ENCODE measurements around the gene RAP2A.

The RAP2A gene

DNA sequence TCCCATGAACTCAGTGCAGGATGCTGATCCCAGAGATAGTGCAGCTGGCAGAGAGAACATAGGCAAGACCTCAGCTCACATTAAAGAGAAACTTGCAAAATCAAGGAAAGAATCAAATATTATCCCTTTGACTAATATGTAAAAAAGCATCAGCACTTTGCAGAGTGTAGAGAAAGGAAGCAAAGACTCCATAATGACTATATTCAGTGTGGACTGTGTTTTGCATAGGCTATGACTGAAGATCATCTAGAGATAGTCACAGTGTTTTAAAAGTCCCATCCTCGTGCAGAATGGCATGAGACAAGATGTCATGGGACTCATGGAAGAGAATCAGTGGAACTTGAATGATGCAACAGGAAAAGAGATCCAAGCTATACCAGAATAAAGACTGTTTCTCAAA lies 84.0 kb downstream of the RAP2A start:
- TF ChIP-seq, protein P1, sequence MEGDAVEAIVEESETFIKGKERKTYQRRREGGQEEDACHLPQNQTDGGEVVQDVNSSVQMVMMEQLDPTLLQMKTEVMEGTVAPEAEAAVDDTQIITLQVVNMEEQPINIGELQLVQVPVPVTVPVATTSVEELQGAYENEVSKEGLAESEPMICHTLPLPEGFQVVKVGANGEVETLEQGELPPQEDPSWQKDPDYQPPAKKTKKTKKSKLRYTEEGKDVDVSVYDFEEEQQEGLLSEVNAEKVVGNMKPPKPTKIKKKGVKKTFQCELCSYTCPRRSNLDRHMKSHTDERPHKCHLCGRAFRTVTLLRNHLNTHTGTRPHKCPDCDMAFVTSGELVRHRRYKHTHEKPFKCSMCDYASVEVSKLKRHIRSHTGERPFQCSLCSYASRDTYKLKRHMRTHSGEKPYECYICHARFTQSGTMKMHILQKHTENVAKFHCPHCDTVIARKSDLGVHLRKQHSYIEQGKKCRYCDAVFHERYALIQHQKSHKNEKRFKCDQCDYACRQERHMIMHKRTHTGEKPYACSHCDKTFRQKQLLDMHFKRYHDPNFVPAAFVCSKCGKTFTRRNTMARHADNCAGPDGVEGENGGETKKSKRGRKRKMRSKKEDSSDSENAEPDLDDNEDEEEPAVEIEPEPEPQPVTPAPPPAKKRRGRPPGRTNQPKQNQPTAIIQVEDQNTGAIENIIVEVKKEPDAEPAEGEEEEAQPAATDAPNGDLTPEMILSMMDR (conservative IDR thresholded peaks at IDR 0.05; ENCODE audit: low read depth, low read length): no peak
- no peak for DNase-seq (ENCODE audit: low read depth)
- no peak overlapping the region for H3K4me3 ChIP-seq (ENCODE audit: low read length)
